IMR-90 (cell line): ENCODE data around the gene IFNL1. TPM values are rescaled to one million over a fixed set of nuclear protein-coding genes. Genes with fewer than 3 reads are reported as not detected.

ENCODE experiments used
- ATAC-seq: fragments of 200-7000 bp; cut with Tn5 transposase; 2 replicates; pipeline ENCODE4 v1.9.1; 2020; ENCODE audit warnings: low read depth, mild to moderate bottlenecking, moderate library complexity
- BruUV-seq: library from RNA; stranded (reverse); fragments of 400-500 nt; replicated peaks from 2 replicates; lab custom pipeline; 2021; lab: Mats Ljungman, UMichigan
- CTCF ChIA-PET: fragments of 300-600 bp; formaldehyde crosslinking; extraction: SDS; loops from one replicate; lab custom pipeline; 2021; ENCODE audit warnings: antibody characterized with exemption; lab: Yijun Ruan, JAX
- POLR2A ChIA-PET: fragments of 300-600 bp; sonication (Branson Sonifier 250); formaldehyde crosslinking; loops from one replicate; lab custom pipeline; 2022; ENCODE audit warnings: antibody characterized with exemption; ENCODE audit not compliant: unreplicated experiment; lab: Charles Lee
- DNase-seq: peaks from one replicate; pipeline ENCODE4 v3.0.0; 2013
- H2AFZ ChIP-seq: replicated peaks from 2 replicates; pipeline ENCODE3; 2013; ENCODE audit warnings: low read length, mild to moderate bottlenecking; ENCODE audit not compliant: poor library complexity
- H2AK5ac ChIP-seq: 2 replicates; pipeline ENCODE4 v1.6.1; 2013; ENCODE audit warnings: low read depth, low read length, inconsistent platforms
- H2AK9ac ChIP-seq: replicated peaks from 2 replicates; pipeline ENCODE3; 2013; ENCODE audit warnings: mild to moderate bottlenecking, low read depth, low read length, moderate library complexity; ENCODE audit not compliant: poor library complexity
- H2BK120ac ChIP-seq: 2 replicates; pipeline ENCODE4 v1.6.1; 2013; ENCODE audit warnings: low read depth, low read length, inconsistent platforms
- H2BK15ac ChIP-seq: 3 replicates; pipeline ENCODE4 v1.6.1; 2013; ENCODE audit warnings: low read depth, low read length, inconsistent platforms
- H2BK20ac ChIP-seq: 2 replicates; pipeline ENCODE4 v1.6.1; 2013; ENCODE audit warnings: low read depth, mild to moderate bottlenecking, inconsistent platforms, low read length, moderate library complexity
- H2BK5ac ChIP-seq: 2 replicates; pipeline ENCODE4 v1.6.1; 2013; ENCODE audit warnings: mild to moderate bottlenecking, low read depth, low read length, inconsistent platforms; ENCODE audit not compliant: poor library complexity, severe bottlenecking
- H3K14ac ChIP-seq: replicated peaks from 2 replicates; pipeline ENCODE4 v1.6.1; 2013; ENCODE audit warnings: low read depth, low read length, inconsistent platforms
- H3K18ac ChIP-seq: 2 replicates; pipeline ENCODE4 v1.6.1; 2013; ENCODE audit warnings: low read depth, low read length, control low read depth
- H3K23ac ChIP-seq: 2 replicates; pipeline ENCODE4 v1.6.1; 2013; ENCODE audit warnings: low read depth, low read length, inconsistent platforms
- H3K27ac ChIP-seq: 2 replicates; pipeline ENCODE4 v1.5.1; 2013; ENCODE audit warnings: mild to moderate bottlenecking, control low read depth, low read length; ENCODE audit not compliant: insufficient read depth
- H3K27me3 ChIP-seq: 2 replicates; pipeline ENCODE4 v1.6.1; 2013; ENCODE audit warnings: low read length; ENCODE audit not compliant: control insufficient read depth, insufficient read depth
- H3K36me3 ChIP-seq: 2 replicates; pipeline ENCODE4 v1.6.1; 2013; ENCODE audit warnings: low read length, mixed read lengths; ENCODE audit not compliant: control insufficient read depth, insufficient read depth
- H3K4ac ChIP-seq: 2 replicates; pipeline ENCODE4 v1.6.1; 2013; ENCODE audit warnings: low read depth, low read length, inconsistent platforms
- H3K4me1 ChIP-seq: 2 replicates; pipeline ENCODE4 v1.6.1; 2013; ENCODE audit warnings: low read length, mixed read lengths; ENCODE audit not compliant: control insufficient read depth, insufficient read depth
- H3K4me2 ChIP-seq: 2 replicates; pipeline ENCODE4 v1.6.1; 2013; ENCODE audit warnings: low read depth, mild to moderate bottlenecking, control low read depth, low read length, moderate library complexity
- H3K4me3 ChIP-seq: 2 replicates; pipeline ENCODE4 v1.5.1; 2013; ENCODE audit warnings: low read depth, mild to moderate bottlenecking, control low read depth, low read length, moderate library complexity; ENCODE audit not compliant: insufficient read depth
- H3K56ac ChIP-seq: 2 replicates; pipeline ENCODE4 v1.6.1; 2013; ENCODE audit warnings: low read length, inconsistent platforms; ENCODE audit not compliant: insufficient read depth; ENCODE audit errors: extremely low read depth
- H3K79me1 ChIP-seq, 2 experiments: 2 replicates each; pipeline ENCODE4 v1.6.1; 2013; ENCODE audit warnings: low read length in 2 of 2, inconsistent platforms in 1 of 2, low read depth in 1 of 2
- H3K9ac ChIP-seq: 2 replicates; pipeline ENCODE4 v1.6.1; 2013; ENCODE audit warnings: low read depth, low read length, control low read depth
- H3K9me1 ChIP-seq: 2 replicates; pipeline ENCODE4 v1.6.1; 2013; ENCODE audit warnings: low read length, inconsistent platforms; ENCODE audit not compliant: insufficient read depth
- H3K9me3 ChIP-seq: 2 replicates; pipeline ENCODE4 v1.6.1; 2013; ENCODE audit warnings: low read length; ENCODE audit not compliant: control insufficient read depth, insufficient read depth
- H4K20me1 ChIP-seq: 2 replicates; pipeline ENCODE4 v1.6.1; 2013; ENCODE audit warnings: low read length, inconsistent platforms; ENCODE audit not compliant: insufficient read depth
- H4K5ac ChIP-seq: 2 replicates; pipeline ENCODE4 v1.6.1; 2013; ENCODE audit warnings: mild to moderate bottlenecking, low read depth, low read length, control low read depth
- H4K8ac ChIP-seq, 2 experiments: 2 replicates each; pipeline ENCODE4 v1.6.1; 2013; ENCODE audit warnings: low read depth in 2 of 2, low read length in 2 of 2, control low read depth in 1 of 2, inconsistent platforms in 1 of 2
- H4K91ac ChIP-seq: 2 replicates; pipeline ENCODE4 v1.6.1; 2013; ENCODE audit warnings: low read depth, low read length, inconsistent platforms; ENCODE audit not compliant: insufficient read depth
- BHLHE40 ChIP-seq: fragments of 150-350 bp; IDR thresholded peaks from 2 replicates; pipeline ENCODE4 v1.6.1; 2016; ENCODE audit warnings: mild to moderate bottlenecking, low read depth, low read length
- CEBPB ChIP-seq: IDR thresholded peaks from 2 replicates; pipeline ENCODE4 v1.6.1; 2012; ENCODE audit warnings: low read depth, low read length, improper control_type of control experiment
- CHD1 ChIP-seq: IDR thresholded peaks from 2 replicates; pipeline ENCODE4 v1.6.1; 2012; ENCODE audit warnings: low read depth, low read length, improper control_type of control experiment
- ELK1 ChIP-seq: fragments of 150-350 bp; IDR thresholded peaks from 2 replicates; pipeline ENCODE4 v1.6.1; 2016; ENCODE audit warnings: low read depth, mild to moderate bottlenecking, low read length, moderate library complexity, borderline replicate concordance
- FOS ChIP-seq: fragments of 150-350 bp; IDR thresholded peaks from 2 replicates; pipeline ENCODE4 v1.6.1; 2016; ENCODE audit warnings: low read depth, low read length
- MAFK ChIP-seq: IDR thresholded peaks from 2 replicates; pipeline ENCODE4 v1.6.1; 2012; ENCODE audit warnings: low read depth, low read length, improper control_type of control experiment
- MAZ ChIP-seq: IDR thresholded peaks from 2 replicates; pipeline ENCODE4 v1.6.1; 2012; ENCODE audit warnings: low read depth, mild to moderate bottlenecking, low read length, improper control_type of control experiment, moderate library complexity, borderline replicate concordance
- MXI1 ChIP-seq: IDR thresholded peaks from 2 replicates; pipeline ENCODE4 v1.6.1; 2012; ENCODE audit warnings: low read depth, mild to moderate bottlenecking, low read length, moderate library complexity, borderline replicate concordance
- NFE2L2 ChIP-seq: fragments of 150-350 bp; IDR thresholded peaks from 2 replicates; pipeline ENCODE4 v1.6.1; 2016; ENCODE audit warnings: low read depth, mild to moderate bottlenecking, low read length
- POLR2A ChIP-seq: IDR thresholded peaks from 2 replicates; pipeline ENCODE4 v1.6.1; 2012; ENCODE audit warnings: mild to moderate bottlenecking, low read depth, low read length
- RAD21 ChIP-seq: IDR thresholded peaks from 2 replicates; pipeline ENCODE4 v1.6.1; 2012; ENCODE audit warnings: low read length, improper control_type of control experiment
- RCOR1 ChIP-seq: IDR thresholded peaks from 2 replicates; pipeline ENCODE4 v1.6.1; 2012; ENCODE audit warnings: mild to moderate bottlenecking, low read length, improper control_type of control experiment; ENCODE audit not compliant: insufficient replicate concordance
- RFX5 ChIP-seq: IDR thresholded peaks from 2 replicates; pipeline ENCODE4 v1.8.0; 2012; ENCODE audit warnings: low read depth, mild to moderate bottlenecking, low read length, moderate library complexity
- SMC3 ChIP-seq: fragments of 150-350 bp; IDR thresholded peaks from 2 replicates; pipeline ENCODE4 v1.6.1; 2016; ENCODE audit warnings: low read depth, mild to moderate bottlenecking, antibody characterized with exemption, low read length, moderate library complexity
- USF2 ChIP-seq: fragments of 150-350 bp; IDR thresholded peaks from 2 replicates; pipeline ENCODE4 v1.6.1; 2017; ENCODE audit warnings: mild to moderate bottlenecking, antibody characterized with exemption, low read length, low read depth
- WGBS, 2 experiments: methylation state at CpG; one replicate each; pipeline versions ENCODE4 v1.1.5 to v1.1.7; 2013; ENCODE audit warnings: missing lambda C conversion rate in 2 of 2; ENCODE audit not compliant: insufficient read length in 1 of 2; ENCODE audit errors: extremely low coverage in 2 of 2; 5-methylcytosine and 5-hydroxymethylcytosine counted together
- dilution Hi-C: fragments of 300-500 bp; cut with HindIII; formaldehyde crosslinking; loops from one replicate; pipeline ENCODE4 v1.14.3; 2018; ENCODE audit warnings: low sequenced_read_pairs; ENCODE audit not compliant: unreplicated experiment
- in situ Hi-C: fragments of 300-500 bp; cut with MboI; formaldehyde crosslinking; loops from 3 replicates; pipeline ENCODE4 v1.14.3; 2019; ENCODE audit warnings: low sequenced_read_pairs, inconsistent platforms, mixed read lengths
- intact Hi-C: fragments of 100-400 bp; cut with micrococcal nuclease; formaldehyde crosslinking; loops from 2 replicates; pipeline ENCODE4 v1.10.0; 2022
- polyA plus RNA-seq, 3 experiments: library from polyadenylated mRNA; depleted of rRNA; stranded (reverse); fragments of >200 nt; gene quantifications; 2 replicates each; pipeline ENCODE4 v1.2.3, GENCODE V29; 2012; ENCODE audit warnings: low replicate concordance in 1 of 3
- total RNA-seq: library from RNA; depleted of rRNA; stranded (reverse); fragments of >200 nt; gene quantifications from 2 replicates; pipeline ENCODE4 v1.2.3, GENCODE V29; 2012
- TF ChIP-seq, protein P1 (sequence below): conservative IDR thresholded peaks from 2 replicates; pipeline ENCODE4 v1.5.1; 2012; ENCODE audit warnings: mild to moderate bottlenecking, low read depth, low read length, improper control_type of control experiment

The IFNL1 gene
- total and polyA plus RNA-seq, 2 of the 4 experiments (the other 2 are of a cell fraction): not detected

DNA sequence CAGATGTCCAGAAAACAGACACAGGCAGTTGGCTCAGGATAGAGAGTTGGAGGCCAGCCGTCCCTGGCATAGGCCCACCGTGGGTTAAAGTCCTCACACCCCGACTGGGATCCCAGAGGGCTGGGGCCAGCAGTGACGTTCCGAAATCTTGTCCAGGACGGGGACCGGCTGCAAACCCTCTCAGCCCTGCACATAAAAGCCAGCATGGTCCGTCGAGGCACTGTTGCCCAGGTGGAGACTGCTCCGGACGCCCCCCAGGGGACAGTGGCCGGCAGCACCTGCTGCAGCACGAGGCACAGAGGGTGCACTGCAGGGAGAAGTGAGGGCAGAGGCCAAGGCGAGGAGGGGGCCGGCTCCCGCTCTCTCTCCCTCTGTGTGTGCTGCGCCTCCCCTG lies 32.3 kb upstream of the IFNL1 start:
- ATAC-seq: no peak
- POLR2A ChIA-PET: no interaction called here
- intact Hi-C loops: no loop called here

More for the DNA sequence above, 32.3 kb upstream of the IFNL1 start:
- Histone ChIP-seq H4K20me1 (no peaks in the 10 kb centered on the region), H3K27me3 (peaks cover 51% of the 10 kb centered on the region), H3K14ac (no peak overlapping the region), H3K4me3 (no peak overlapping the region), H3K36me3 (no peaks in the 10 kb centered on the region), H3K79me1 (no peaks in the 10 kb centered on the region), H2AK5ac (no peak overlapping the region), H3K56ac (no peak overlapping the region), H4K5ac (no peak overlapping the region), H3K4me2 (no peak overlapping the region), H3K9me1 (no peaks in the 10 kb centered on the region), H3K9ac (no peak overlapping the region), H2AFZ (no peak overlapping the region), H2AK9ac (no peak overlapping the region), H3K27ac (no peak overlapping the region), H2BK15ac (no peak overlapping the region), H3K4ac (no peak overlapping the region), H4K91ac (no peak overlapping the region), H4K8ac (no peak overlapping the region), H2BK5ac (no peak overlapping the region), H2BK20ac (no peak overlapping the region), H3K4me1 (no peaks in the 10 kb centered on the region), H2BK120ac (no peak overlapping the region), H3K9me3 (no peaks in the 10 kb centered on the region), H3K23ac (no peak overlapping the region), H3K18ac (no peak overlapping the region)
- TF ChIP-seq SMC3 (no peak), RCOR1 (no peak), MXI1 (no peak), BHLHE40 (no peak), RFX5 (no peak), CHD1 (no peak), CEBPB (no peak), MAFK (no peak), ELK1 (no peak), RAD21 (no peak), NFE2L2 (no peak), USF2 (no peak), MAZ (no peak), POLR2A (no peak), FOS (no peak)
- TF ChIP-seq, protein P1, sequence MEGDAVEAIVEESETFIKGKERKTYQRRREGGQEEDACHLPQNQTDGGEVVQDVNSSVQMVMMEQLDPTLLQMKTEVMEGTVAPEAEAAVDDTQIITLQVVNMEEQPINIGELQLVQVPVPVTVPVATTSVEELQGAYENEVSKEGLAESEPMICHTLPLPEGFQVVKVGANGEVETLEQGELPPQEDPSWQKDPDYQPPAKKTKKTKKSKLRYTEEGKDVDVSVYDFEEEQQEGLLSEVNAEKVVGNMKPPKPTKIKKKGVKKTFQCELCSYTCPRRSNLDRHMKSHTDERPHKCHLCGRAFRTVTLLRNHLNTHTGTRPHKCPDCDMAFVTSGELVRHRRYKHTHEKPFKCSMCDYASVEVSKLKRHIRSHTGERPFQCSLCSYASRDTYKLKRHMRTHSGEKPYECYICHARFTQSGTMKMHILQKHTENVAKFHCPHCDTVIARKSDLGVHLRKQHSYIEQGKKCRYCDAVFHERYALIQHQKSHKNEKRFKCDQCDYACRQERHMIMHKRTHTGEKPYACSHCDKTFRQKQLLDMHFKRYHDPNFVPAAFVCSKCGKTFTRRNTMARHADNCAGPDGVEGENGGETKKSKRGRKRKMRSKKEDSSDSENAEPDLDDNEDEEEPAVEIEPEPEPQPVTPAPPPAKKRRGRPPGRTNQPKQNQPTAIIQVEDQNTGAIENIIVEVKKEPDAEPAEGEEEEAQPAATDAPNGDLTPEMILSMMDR: no peak
- no TSS peak for BruUV-seq
- dilution Hi-C loops: no loop called here
- in situ Hi-C loops: no loop called here
- CTCF ChIA-PET: no interaction called here
- no peak for DNase-seq
- WGBS, 2 experiments: 4% methylated on average over 12 of the region's 17 CpGs; no CpG with 5 or more reads in 1 of the 2 experiments
